ENCODE data around the gene PCDH15. TPM values are rescaled to one million over a fixed set of nuclear protein-coding genes. Genes with fewer than 3 reads are reported as not detected.

PCDH15 gene
- total and polyA plus RNA-seq, 2 of the 4 experiments (the other 2 are of a cell fraction), result not detected

GRCh38 chr10:54808186-54808935 is 7.3 kb upstream of the PCDH15 start:
- intact Hi-C loops (cut with micrococcal nuclease) (no loop called here), in situ Hi-C loops (cut with MboI; ENCODE audit: low sequenced_read_pairs) (no loop called here), dilution Hi-C loops (cut with HindIII; ENCODE audit: low sequenced_read_pairs, unreplicated experiment) (no loop called here)
- Histone ChIP-seq H3K56ac (ENCODE audit: extremely low read depth, insufficient read depth, low read length) (no peak overlapping the region), H2AFZ (replicated peaks; ENCODE audit: low read length, poor library complexity) (no peak overlapping the region), H4K8ac (ENCODE audit: low read depth in 2 of 2, low read length in 2 of 2) (no peak overlapping the region), H4K5ac (ENCODE audit: low read depth, low read length) (no peak overlapping the region), H3K18ac (ENCODE audit: low read depth, low read length) (no peak overlapping the region), H3K9me3 (ENCODE audit: control insufficient read depth, insufficient read depth, low read length) (no peaks in the 10 kb centered on the region), H3K23ac (ENCODE audit: low read depth, low read length) (no peak overlapping the region), H2BK20ac (ENCODE audit: low read depth, low read length) (no peak overlapping the region), H2BK15ac (ENCODE audit: low read depth, low read length) (no peak overlapping the region), H3K9ac (ENCODE audit: low read depth, low read length) (no peak overlapping the region), H2AK9ac (replicated peaks; ENCODE audit: low read depth, low read length, poor library complexity) (no peak overlapping the region), H2BK120ac (ENCODE audit: low read depth, low read length) (no peak overlapping the region), H3K27me3 (ENCODE audit: control insufficient read depth, insufficient read depth, low read length) (no peaks in the 10 kb centered on the region), H4K20me1 (ENCODE audit: insufficient read depth, low read length) (no peaks in the 10 kb centered on the region), H4K91ac (ENCODE audit: insufficient read depth, low read depth, low read length) (no peak overlapping the region), H2AK5ac (ENCODE audit: low read depth, low read length) (no peak overlapping the region), H3K14ac (replicated peaks; ENCODE audit: low read depth, low read length) (no peak overlapping the region), H3K4ac (ENCODE audit: low read depth, low read length) (no peak overlapping the region), H3K4me3 (ENCODE audit: insufficient read depth, low read depth, low read length) (no peak overlapping the region), H3K9me1 (ENCODE audit: insufficient read depth, low read length) (no peaks in the 10 kb centered on the region), H3K27ac (ENCODE audit: insufficient read depth, low read length) (no peak overlapping the region), H3K4me2 (ENCODE audit: low read depth, low read length) (no peak overlapping the region), H3K79me1 (ENCODE audit: low read depth in 1 of 2, low read length in 2 of 2) (no peaks in the 10 kb centered on the region), H3K4me1 (ENCODE audit: control insufficient read depth, insufficient read depth, low read length) (no peaks in the 10 kb centered on the region), H3K36me3 (ENCODE audit: control insufficient read depth, insufficient read depth, low read length) (no peaks in the 10 kb centered on the region), H2BK5ac (ENCODE audit: low read depth, low read length, poor library complexity, severe bottlenecking) (no peak overlapping the region)
- no TSS peak for BruUV-seq (replicated peaks)
- ChIA-PET CTCF (no interaction called here), POLR2A (ENCODE audit: unreplicated experiment) (no interaction called here)
- no CpG with 5 or more reads among the region's 1 CpG for WGBS, 2 experiments (ENCODE audit: extremely low coverage in 2 of 2, insufficient read length in 1 of 2)
- no peak for TF ChIP-seq CEBPB (IDR thresholded peaks at IDR 0.05; ENCODE audit: low read depth, low read length)
- no peak for TF ChIP-seq BHLHE40 (IDR thresholded peaks at IDR 0.05; ENCODE audit: low read depth, low read length)
- no peak for TF ChIP-seq RCOR1 (IDR thresholded peaks at IDR 0.05; ENCODE audit: insufficient replicate concordance, low read length)
- TF ChIP-seq FOS (IDR thresholded peaks at IDR 0.05; ENCODE audit: low read depth, low read length), result no peak
- TF ChIP-seq NFE2L2 (IDR thresholded peaks at IDR 0.05; ENCODE audit: low read depth, low read length), result no peak
- no peak for TF ChIP-seq MAFK (IDR thresholded peaks at IDR 0.05; ENCODE audit: low read depth, low read length)
- TF ChIP-seq MXI1 (IDR thresholded peaks at IDR 0.05; ENCODE audit: borderline replicate concordance, low read depth, low read length), result no peak
- no peak for TF ChIP-seq MAZ (IDR thresholded peaks at IDR 0.05; ENCODE audit: borderline replicate concordance, low read depth, low read length)
- no peak for TF ChIP-seq CTCF (conservative IDR thresholded peaks at IDR 0.05; ENCODE audit: low read depth, low read length)
- TF ChIP-seq POLR2A (IDR thresholded peaks at IDR 0.05; ENCODE audit: low read depth, low read length), result no peak
- TF ChIP-seq ELK1 (IDR thresholded peaks at IDR 0.05; ENCODE audit: borderline replicate concordance, low read depth, low read length), result no peak
- DNase-seq (no peak), ATAC-seq (ENCODE audit: low read depth) (no peak)

Measured in IMR-90 (cell line).